Right lobe of liver (tissue), 6 donors: Measurements from ENCODE around the gene LIMS1. TPM values are rescaled to one million over a fixed set of nuclear protein-coding genes. Genes with fewer than 3 reads are reported as not detected.

ENCODE experiments used
- ATAC-seq, 4 donors: fragments of 200-7000 bp; cut with Tn5 transposase; one replicate each; pipeline ENCODE4 v1.9.1; 2020; ENCODE audit warnings: mild to moderate bottlenecking in 4 of 4, moderate library complexity in 4 of 4
- DNase-seq, 3 donors: peaks; one replicate each; pipeline ENCODE4 v3.0.0-alpha.2; 2020
- H3K27ac ChIP-seq, 3 donors: fragments of 200-600 bp; one replicate each; pipeline ENCODE4 v1.8.0; 2022
- H3K27me3 ChIP-seq, 2 donors: fragments of 200-600 bp; one replicate each; pipeline ENCODE4 v1.8.0; 2022
- H3K36me3 ChIP-seq, 4 donors: fragments of 200-600 bp; sonication (generic) in 1 of 4; one replicate each; pipeline versions ENCODE4 v1.5.1 to v1.8.0; 2017 to 2022; ENCODE audit warnings: control low read depth in 1 of 4
- H3K4me1 ChIP-seq, 4 donors: fragments of 200-600 bp; sonication (generic) in 1 of 4; one replicate each; pipeline versions ENCODE4 v1.5.1 to v1.8.0; 2017 to 2022; ENCODE audit warnings: control low read depth in 1 of 4
- H3K4me3 ChIP-seq, 3 donors: fragments of 200-600 bp; one replicate each; pipeline ENCODE4 v1.8.0; 2022
- H3K9me3 ChIP-seq, 4 donors: fragments of 200-600 bp; sonication (generic) in 1 of 4; one replicate each; pipeline versions ENCODE4 v1.5.1 to v1.8.0; 2017 to 2022; ENCODE audit warnings: control low read depth in 1 of 4
- CTCF ChIP-seq, 4 donors: fragments of 200-600 bp in 3 of 4; fragments of 450-650 bp in 1 of 4; IDR thresholded peaks; one replicate each; pipeline versions ENCODE4 v1.5.1 to v1.8.0; 2016 to 2022; ENCODE audit warnings: antibody characterized with exemption in 4 of 4, mild to moderate bottlenecking in 2 of 4
- POLR2A ChIP-seq: fragments of 450-650 bp; IDR thresholded peaks from one replicate; pipeline ENCODE4 v1.6.1; 2017; ENCODE audit warnings: antibody characterized with exemption, mild to moderate bottlenecking
- WGBS: methylation state at CpG from one replicate; pipeline ENCODE4 v1.1.6; 2018; ENCODE audit warnings: low coverage, low lambda C conversion rate; ENCODE audit not compliant: insufficient coverage; ENCODE audit errors: missing lambda C conversion rate; 5-methylcytosine and 5-hydroxymethylcytosine counted together
- intact Hi-C, 2 donors: fragments of 100-400 bp; cut with DNase I; formaldehyde crosslinking; loops; one replicate each; pipeline versions ENCODE4 v1.11.2 to v1.14.1; 2022
- total RNA-seq, 6 experiments: library from RNA; depleted of rRNA in 2 of 6; stranded (reverse); fragments of >200 nt in 2 of 6; fragmentation: NEBNext Ultra II Directional in 3 of 6; extraction: Animal tissue kit (Norgen Biotek cat#: 25700) in 3 of 6; gene quantifications; one replicate each; pipeline versions ENCODE4 v1.1.0 to v1.2.4, GENCODE V29; 2016 to 2023
- donor health status: DM: no; HTN: yes; CAD: no.
- donor health status: DM: no; HTN: no; CAD: no.
- donor health status: DM: no; HTN: no; CAD: no.
- donor health status: DM: no; HTN: yes; CAD: no.
- donor health status: DM: no; HTN: yes; CAD: no.

Gene LIMS1
- total RNA-seq, 6 experiments from 2014 or later: 15.7 to 33.0 (median 18.7) TPM

- Histone ChIP-seq H3K9me3 (no peaks in the 10 kb centered on the region), H3K4me1 (peaks cover 0 to 15% (median 0%) of the 10 kb centered on the region in 4 donors), H3K4me3 (peak overlapping the region; percentile 67 to 85 (median 80)), H3K36me3 (no peaks in the 10 kb centered on the region), H3K27me3 (no peaks in the 10 kb centered on the region), H3K27ac (peak overlapping the region; percentile 51 to 94 (median 76))
- ATAC-seq: peak in 2 of 4 donors; percentile 2 to 34
- WGBS: 0% methylated on average over 10 of the region's 57 CpGs
- TF ChIP-seq POLR2A: no peak
- TF ChIP-seq CTCF (IDR thresholded peaks at IDR 0.05): no peak
- DNase-seq: peak; percentile 55 to 72 (median 62)
- intact Hi-C loops: no loop called here
Measured at GRCh38 chr2:108534584-108535356, 500 bp downstream of the LIMS1 start.

GRCh38 chr2:108535357-108535631 lies 1.0 kb downstream of the LIMS1 start:
- no peak for TF ChIP-seq CTCF (IDR thresholded peaks at IDR 0.05)
- TF ChIP-seq POLR2A: no peak
- H3K4me1 ChIP-seq: peaks cover 0 to 15% (median 0%) of the 10 kb centered on the region in 4 donors
- 7% methylated on average over 9 of the region's 9 CpGs for WGBS
- DNase-seq (no peak), ATAC-seq (no peak)
- H3K9me3 ChIP-seq: no peaks in the 10 kb centered on the region
- no peaks in the 10 kb centered on the region for H3K36me3 ChIP-seq
- intact Hi-C loops: no loop called here
- no peaks in the 10 kb centered on the region for H3K27me3 ChIP-seq
- peak overlapping the region; percentile 67 to 85 (median 80) for H3K4me3 ChIP-seq
- H3K27ac ChIP-seq: peak overlapping the region in 2 of 3 donors; percentile 76 to 94

GRCh38 chr2:108536133-108536780 lies 2.0 kb downstream of the LIMS1 start:
- H3K27ac ChIP-seq: no peak overlapping the region
- H3K9me3 ChIP-seq: no peaks in the 10 kb centered on the region
- H3K4me3 ChIP-seq: no peak overlapping the region
- no peaks in the 10 kb centered on the region for H3K36me3 ChIP-seq
- peaks cover 0 to 15% (median 0%) of the 10 kb centered on the region in 4 donors for H3K4me1 ChIP-seq
- H3K27me3 ChIP-seq: no peaks in the 10 kb centered on the region
- WGBS: 82% methylated on average over 5 of the region's 7 CpGs
- TF ChIP-seq POLR2A (no peak), CTCF (IDR thresholded peaks at IDR 0.05) (no peak)
- intact Hi-C loops: no loop called here
- ATAC-seq (no peak), DNase-seq (no peak)

GRCh38 chr2:108536911-108537310 lies 2.6 kb downstream of the LIMS1 start:
- H3K27ac ChIP-seq: no peak overlapping the region

More at GRCh38 chr2:108536911-108537310, 2.6 kb downstream of the LIMS1 start:
- ATAC-seq: no peak
- no peak for TF ChIP-seq POLR2A
- TF ChIP-seq CTCF (IDR thresholded peaks at IDR 0.05): no peak
- 80% methylated on average over 5 of the region's 5 CpGs for WGBS
- Histone ChIP-seq H3K27me3 (no peaks in the 10 kb centered on the region), H3K4me3 (no peak overlapping the region), H3K4me1 (peaks cover 0 to 15% (median 0%) of the 10 kb centered on the region in 4 donors), H3K9me3 (no peaks in the 10 kb centered on the region), H3K36me3 (no peaks in the 10 kb centered on the region)
- intact Hi-C loops: no loop called here
- DNase-seq: no peak
